ENCODE data around the gene ZNF74.
"Not testable (repeated sequence)": the region's sequence is repeated elsewhere in the genome, so short reads cannot be mapped to it uniquely, and the experiment has no call there.

The ZNF74 gene

GRCh38 chr22:20393705-20394476 is at the start of gene ZNF74:
Gene ZNF74 (plus strand): TSS chr22:20394151. CDS start chr22:20394629, 478 bp downstream.
- DNase-seq = peak; percentile 84

- DNase-seq = not testable (repeated sequence)
Observed at GRCh38 chr22:20346553-20346952, 47.4 kb upstream of the ZNF74 start.

DNA sequence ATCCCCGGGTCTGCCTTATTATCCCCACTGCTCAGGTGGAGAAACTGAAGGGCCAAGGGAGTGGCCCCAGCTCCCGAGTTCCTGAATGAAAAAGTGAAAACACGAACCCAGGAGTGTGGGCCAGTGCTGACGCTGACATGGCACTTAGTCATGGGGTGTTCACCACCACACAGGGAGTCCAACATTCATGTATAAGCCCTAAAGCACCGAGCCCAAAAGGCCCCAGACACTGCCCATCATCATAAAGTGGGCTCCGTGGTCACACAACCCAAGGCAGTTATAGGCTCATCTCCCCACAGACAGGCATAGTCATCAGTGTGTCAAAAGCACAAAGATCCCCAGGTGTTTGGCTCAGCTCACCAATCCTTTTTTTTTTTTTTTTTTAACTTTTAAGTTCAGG is 41.4 kb upstream of the ZNF74 start:
- DNase-seq = not testable (repeated sequence)

DNA sequence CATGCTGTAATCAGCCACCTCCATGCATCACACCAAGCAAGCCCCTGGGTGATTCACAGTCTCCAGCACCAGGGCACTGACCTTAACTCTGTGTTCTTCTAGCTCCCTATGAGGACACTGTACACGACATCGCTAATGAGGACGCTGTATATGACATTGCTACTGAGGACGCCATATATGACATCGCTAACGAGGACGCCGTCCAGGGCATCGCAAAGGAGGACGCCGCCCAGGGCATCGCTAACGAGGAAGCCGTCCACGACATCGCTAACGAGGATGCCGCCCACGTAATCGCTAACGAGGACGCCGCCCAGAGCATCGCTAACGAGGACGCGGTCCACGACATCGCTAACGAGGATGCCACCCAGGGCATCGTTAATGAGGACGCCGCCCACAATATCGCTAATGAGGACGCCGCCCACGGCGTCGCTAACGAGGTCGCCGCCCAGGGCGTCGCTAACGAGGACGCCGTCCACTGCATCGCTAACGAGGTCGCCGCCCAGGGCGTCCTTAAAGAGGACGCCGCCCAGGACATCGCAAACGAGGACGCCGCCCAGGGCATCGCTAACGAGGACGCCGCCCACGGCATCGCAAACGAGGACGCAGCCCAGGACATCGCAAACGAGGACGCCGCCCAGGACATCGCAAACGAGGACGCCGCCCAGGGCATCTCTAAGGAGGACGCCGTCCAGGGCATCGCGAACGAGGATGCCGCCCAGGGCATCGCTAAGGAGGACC is 39.5 kb upstream of the ZNF74 start:
- DNase-seq = no peak

GRCh38 chr22:20355939-20356636 is 37.9 kb upstream of the ZNF74 start:
- not testable (repeated sequence) for DNase-seq

DNA sequence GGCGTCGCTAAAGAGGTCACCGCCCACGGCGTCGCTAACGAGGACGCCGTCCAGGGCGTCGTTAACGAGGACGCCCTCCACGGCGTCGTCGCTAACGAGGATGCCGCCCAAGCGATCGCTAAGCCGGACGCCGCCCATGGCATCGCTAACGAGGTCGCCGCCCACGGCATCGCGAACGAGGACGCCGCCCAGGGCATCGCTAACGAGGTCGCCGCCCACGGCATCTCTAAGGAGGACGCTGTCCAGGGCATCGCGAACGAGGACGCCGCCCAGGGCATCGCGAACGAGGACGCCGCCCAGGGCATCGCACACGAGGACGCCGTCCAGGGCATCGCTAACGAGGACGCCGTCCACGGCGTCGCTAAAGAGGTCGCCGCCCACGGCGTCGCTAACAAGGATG is 37.0 kb upstream of the ZNF74 start:
- not testable (repeated sequence) for DNase-seq

DNA sequence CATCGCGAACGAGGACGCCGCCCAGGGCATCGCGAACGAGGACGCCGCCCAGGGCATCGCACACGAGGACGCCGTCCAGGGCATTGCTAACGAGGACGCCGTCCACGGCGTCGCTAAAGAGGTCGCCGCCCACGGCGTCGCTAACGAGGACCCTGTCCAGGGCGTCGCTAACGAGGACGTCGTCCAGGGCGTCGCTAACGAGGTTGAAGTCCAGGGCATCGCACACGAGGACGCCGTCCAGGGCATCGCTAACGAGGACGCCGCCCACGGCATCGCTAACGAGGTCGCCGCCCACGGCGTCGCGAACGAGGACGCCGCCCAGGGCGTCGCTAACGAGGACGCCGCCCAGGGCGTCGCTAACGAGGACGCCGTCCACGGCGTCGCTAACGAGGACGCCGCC is 36.0 kb upstream of the ZNF74 start:
- not testable (repeated sequence) for DNase-seq

GRCh38 chr22:20358503-20359239 is 35.3 kb upstream of the ZNF74 start:
- not testable (repeated sequence) for DNase-seq

DNA sequence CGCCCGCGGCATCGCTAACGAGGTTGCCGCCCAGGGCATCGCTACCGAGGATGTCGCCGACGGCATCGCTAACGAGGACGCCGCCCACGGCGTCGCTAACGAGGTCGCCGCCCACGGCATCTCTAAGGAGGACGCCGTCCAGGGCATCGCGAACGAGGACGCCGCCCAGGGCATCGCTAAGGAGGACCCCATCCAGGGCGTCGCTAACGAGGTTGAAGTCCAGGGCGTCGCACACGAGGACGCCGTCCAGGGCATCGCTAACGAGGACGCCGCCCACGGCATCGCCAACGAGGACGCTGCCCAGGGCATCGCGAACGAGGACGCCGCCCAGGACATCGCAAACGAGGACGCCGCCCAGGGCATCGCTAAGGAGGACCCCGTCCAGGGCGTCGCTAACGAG is 33.7 kb upstream of the ZNF74 start:
- not testable (repeated sequence) for DNase-seq

- not testable (repeated sequence) for DNase-seq
Observed at GRCh38 chr22:20360866-20361751, 32.8 kb upstream of the ZNF74 start.

DNA sequence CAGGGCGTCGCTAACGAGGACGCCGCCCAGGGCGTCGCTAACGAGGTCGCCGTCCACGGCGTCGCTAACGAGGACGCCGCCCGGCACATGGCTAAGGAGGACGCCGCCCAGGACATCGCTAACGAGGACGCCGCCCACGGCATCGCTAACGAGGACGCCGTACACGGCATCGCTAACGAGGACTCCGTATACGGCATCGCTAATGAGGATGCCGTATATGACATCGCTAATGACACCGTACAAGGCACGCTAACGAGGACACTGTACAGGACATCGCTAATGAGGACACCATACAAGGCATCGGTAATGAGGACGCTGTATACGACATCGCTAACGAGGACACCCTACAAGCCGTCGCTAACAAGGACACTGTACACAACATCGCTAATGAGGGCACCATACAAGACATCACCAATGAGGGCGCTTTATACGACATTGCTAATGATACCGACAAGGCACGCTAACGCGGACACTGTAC is 32.2 kb upstream of the ZNF74 start:
- not testable (repeated sequence) for DNase-seq

- DNase-seq = not testable (repeated sequence)
Observed at GRCh38 chr22:20362403-20362802, 31.5 kb upstream of the ZNF74 start.

DNA sequence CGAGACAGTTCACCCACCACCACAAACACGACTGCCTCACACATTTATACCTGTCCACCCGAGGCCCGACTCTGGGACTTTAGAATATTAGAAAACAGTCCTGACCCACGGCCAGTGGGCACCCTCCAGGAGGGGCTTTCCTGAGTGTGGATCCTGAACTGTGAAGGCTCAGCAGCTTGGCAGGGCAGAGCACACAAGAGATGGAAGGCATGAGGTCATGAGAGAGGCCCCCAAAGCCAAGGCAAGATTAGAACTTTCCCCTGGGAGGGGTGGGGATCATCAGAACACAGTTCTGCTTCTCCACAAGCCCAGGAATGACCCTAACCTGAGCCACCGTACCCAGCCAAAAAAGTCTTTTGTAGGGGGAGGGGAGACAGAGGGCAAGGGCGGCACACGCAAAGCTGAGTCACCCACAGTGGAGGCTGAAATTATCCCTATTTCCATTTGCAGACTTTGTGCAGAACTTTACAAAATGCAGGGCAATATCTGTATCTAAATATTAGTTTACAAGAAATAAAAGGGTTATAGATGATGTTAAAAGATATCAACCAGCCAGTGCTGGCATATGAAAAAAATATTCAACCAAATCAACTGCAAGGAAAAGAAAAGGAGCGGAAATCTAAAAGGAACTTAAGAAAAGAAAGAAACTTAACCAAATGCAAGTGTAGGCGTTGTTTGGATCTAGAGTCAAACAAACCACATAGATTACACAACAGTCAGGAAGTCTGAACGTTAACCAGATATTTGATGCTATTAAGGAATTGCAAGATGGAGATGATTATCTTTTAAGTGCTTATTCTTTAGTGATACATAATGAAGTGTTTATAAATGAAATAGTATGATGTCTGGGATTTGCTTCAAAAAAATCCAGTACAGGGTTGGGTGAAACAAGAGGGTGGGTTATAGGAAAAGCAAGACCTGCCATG is 29.4 kb upstream of the ZNF74 start:
- not testable (repeated sequence) for DNase-seq

- not testable (repeated sequence) for DNase-seq
Observed at GRCh38 chr22:20366841-20367240, 27.1 kb upstream of the ZNF74 start.

DNA sequence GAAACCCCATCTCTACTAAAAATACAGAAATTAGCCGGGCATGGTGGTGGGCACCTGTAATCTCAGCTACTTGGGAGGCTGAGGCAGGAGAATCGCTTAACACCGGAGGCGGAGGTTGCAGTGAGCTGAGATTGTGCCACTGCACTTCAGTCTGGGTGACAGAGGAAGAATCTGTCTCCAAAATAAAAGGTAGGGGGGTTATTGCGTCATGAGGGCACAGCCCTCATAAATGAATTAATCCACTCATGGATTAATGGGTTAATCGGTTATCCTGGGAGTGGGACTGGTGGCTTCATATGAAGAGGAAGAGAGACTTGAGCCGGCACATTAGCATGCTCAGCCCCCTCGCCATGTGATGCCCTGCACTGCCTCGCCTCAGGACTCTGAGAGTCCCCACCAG is 25.1 kb upstream of the ZNF74 start:
- not testable (repeated sequence) for DNase-seq

DNA sequence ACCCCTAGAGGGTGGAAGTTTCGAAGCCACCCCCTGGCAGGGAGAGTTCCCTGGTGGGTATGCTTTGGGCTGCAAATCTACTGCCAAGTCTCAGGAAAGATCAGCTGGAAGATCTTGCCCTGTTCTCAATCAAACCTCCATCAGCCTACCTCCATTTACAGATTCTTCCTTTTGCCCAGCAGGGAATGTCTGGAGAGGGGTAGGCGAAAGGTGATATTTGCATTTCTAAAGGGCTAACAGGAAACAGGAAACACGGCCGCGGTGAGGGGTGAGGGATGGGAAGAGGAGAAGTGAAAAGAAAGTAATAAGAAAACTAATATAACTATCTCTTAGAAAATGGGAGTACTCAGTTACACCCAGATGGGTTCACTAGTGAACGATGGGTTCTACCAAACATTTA is 22.3 kb upstream of the ZNF74 start:
- not testable (repeated sequence) for DNase-seq

- peak; percentile 50 for DNase-seq
Observed at GRCh38 chr22:20372406-20372854, 21.5 kb upstream of the ZNF74 start.

DNA sequence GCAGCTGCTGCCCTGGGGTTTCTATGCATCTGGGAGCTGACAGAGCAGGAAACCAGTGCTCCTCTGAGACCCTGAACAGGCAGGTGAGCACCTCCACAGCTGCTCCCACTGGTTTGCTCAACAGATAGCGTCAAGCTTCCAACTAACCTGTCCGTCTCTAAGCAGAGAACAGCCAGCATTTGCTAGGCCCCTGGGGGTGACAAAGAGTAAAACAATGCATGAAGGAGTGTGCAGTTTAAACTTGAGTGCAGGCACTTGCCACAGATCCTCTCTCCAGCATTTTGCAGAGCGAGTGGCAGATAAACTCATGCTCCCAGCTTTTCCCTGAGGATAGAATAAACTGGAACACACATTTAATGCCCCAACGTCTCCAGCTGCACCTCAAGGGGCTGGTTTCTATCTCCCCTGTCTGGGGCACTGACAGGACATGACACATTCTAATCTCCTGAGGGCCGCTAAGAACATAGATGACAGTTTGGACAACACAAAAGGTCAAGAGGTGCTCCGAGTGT is 20.7 kb upstream of the ZNF74 start:
- not testable (repeated sequence) for DNase-seq

DNA sequence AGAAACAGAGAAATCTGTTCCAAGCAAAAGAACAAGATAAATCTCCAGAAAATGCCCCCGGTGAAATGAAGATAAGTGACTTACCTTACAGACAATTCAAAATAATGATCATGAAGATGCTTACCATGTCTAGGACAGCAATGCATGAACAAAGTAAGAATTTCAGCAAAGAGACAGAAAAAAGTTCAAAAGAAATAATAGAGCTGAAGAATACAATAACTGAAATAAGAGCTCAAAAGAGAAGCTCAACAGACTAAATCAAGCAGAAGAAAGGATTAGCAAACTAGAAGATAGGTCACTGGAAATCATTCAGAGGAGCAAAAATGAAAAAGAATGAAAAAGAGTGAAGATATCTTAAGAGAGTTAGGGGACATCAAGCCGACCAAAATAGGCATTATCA is 19.8 kb upstream of the ZNF74 start:
- not testable (repeated sequence) for DNase-seq

- DNase-seq = not testable (repeated sequence)
Observed at GRCh38 chr22:20376281-20376680, 17.7 kb upstream of the ZNF74 start.

Measured in NCI-H2029 (cell line).